Loucy (cell line): ENCODE data around the gene PHLDB2.

Experiments used
- EZH2phosphoT487 ChIP-seq: fragments of 200-600 bp; IDR thresholded peaks from 2 replicates; pipeline ENCODE4 v1.6.1; 2018; ENCODE audit warnings: antibody characterized with exemption, mild to moderate bottlenecking, moderate library complexity, borderline replicate concordance
- TF ChIP-seq, protein P1 (sequence below): fragments of 200-600 bp; sonication (generic); conservative IDR thresholded peaks from 2 replicates; pipeline ENCODE4 v1.5.1; 2014; ENCODE audit warnings: mild to moderate bottlenecking, antibody characterized with exemption, low read length

DNA sequence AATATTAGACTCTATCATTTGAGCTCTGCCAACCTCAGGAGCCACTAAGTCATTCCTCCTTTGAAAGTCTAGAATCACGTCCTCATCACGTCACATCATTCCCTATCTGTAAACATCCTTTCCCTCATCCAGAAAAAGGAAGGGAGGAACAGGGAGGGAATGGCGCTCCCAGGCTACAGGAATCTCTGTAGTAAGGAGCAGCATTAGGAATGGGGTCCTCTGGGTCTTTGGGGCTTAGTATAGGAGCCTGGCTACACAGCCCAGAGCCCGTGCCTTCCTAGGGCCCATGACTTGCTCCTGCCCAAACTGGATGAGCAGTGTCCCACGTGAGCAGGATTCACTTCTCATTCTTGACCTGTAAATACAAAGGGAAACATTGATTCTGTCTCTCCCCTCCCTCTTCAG lies 141.3 kb downstream of the PHLDB2 start:
- TF ChIP-seq, protein P1, sequence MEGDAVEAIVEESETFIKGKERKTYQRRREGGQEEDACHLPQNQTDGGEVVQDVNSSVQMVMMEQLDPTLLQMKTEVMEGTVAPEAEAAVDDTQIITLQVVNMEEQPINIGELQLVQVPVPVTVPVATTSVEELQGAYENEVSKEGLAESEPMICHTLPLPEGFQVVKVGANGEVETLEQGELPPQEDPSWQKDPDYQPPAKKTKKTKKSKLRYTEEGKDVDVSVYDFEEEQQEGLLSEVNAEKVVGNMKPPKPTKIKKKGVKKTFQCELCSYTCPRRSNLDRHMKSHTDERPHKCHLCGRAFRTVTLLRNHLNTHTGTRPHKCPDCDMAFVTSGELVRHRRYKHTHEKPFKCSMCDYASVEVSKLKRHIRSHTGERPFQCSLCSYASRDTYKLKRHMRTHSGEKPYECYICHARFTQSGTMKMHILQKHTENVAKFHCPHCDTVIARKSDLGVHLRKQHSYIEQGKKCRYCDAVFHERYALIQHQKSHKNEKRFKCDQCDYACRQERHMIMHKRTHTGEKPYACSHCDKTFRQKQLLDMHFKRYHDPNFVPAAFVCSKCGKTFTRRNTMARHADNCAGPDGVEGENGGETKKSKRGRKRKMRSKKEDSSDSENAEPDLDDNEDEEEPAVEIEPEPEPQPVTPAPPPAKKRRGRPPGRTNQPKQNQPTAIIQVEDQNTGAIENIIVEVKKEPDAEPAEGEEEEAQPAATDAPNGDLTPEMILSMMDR, result no peak
- TF ChIP-seq EZH2phosphoT487, result no peak
